HepG2 (cell line): Measurements from ENCODE around the gene ARHGAP9. TPM values are rescaled to one million over a fixed set of nuclear protein-coding genes. Genes with fewer than 3 reads are reported as not detected.

Experiments used
- MYNN ChIP-seq: sonication (generic); formaldehyde crosslinking; IDR thresholded peaks from 2 replicates; pipeline ENCODE4 v1.4.0; 2020; ENCODE audit warnings: mild to moderate bottlenecking, low read depth, missing genetic modification reagents
- NCOA2 ChIP-seq: sonication (generic); formaldehyde crosslinking; IDR thresholded peaks from 2 replicates; pipeline ENCODE4 v1.8.0; 2022; ENCODE audit warnings: inconsistent platforms
- PBX2 ChIP-seq: IDR thresholded peaks from 2 replicates; pipeline ENCODE4 v1.6.1; 2016; ENCODE audit warnings: control low read depth
- SNAPC2 ChIP-seq: sonication (generic); formaldehyde crosslinking; IDR thresholded peaks from 2 replicates; pipeline ENCODE4 v1.8.1; 2022; ENCODE audit warnings: mild to moderate bottlenecking, missing genetic modification reagents
- SRSF9 ChIP-seq: fragments of 200-400 bp; formaldehyde crosslinking; IDR thresholded peaks from 2 replicates; pipeline ENCODE4 v1.6.1; 2018; ENCODE audit warnings: borderline replicate concordance, mild to moderate bottlenecking, low read depth, low read length; ENCODE audit not compliant: insufficient read depth, poor library complexity, severe bottlenecking
- USF2 ChIP-seq, 2 experiments: sonication (generic) in 1 of 2; formaldehyde crosslinking in 1 of 2; IDR thresholded peaks; 2 replicates each; pipeline versions ENCODE4 v1.5.1 to v1.6.1; 2011 to 2020; ENCODE audit warnings: borderline replicate concordance in 1 of 2, low read depth in 1 of 2, low read length in 1 of 2, mild to moderate bottlenecking in 1 of 2, missing genetic modification reagents in 1 of 2, moderate library complexity in 1 of 2
- ZBTB33 ChIP-seq: sonication (generic); formaldehyde crosslinking; IDR thresholded peaks from 2 replicates; pipeline ENCODE4 v1.4.0; 2020; ENCODE audit warnings: missing genetic modification reagents
- ZNF180 ChIP-seq: sonication (generic); formaldehyde crosslinking; IDR thresholded peaks from 2 replicates; pipeline ENCODE4 v1.4.0; 2020; ENCODE audit warnings: low read depth, missing genetic modification reagents, borderline replicate concordance
- ZNF3 ChIP-seq: IDR thresholded peaks from 2 replicates; pipeline ENCODE4 v1.7.0; 2017; ENCODE audit warnings: inconsistent platforms
- ZNF329 ChIP-seq: sonication (generic); formaldehyde crosslinking; IDR thresholded peaks from 2 replicates; pipeline ENCODE4 v1.9.0; 2021; ENCODE audit warnings: low read depth, mild to moderate bottlenecking, missing genetic modification reagents
- ZSCAN9 ChIP-seq: IDR thresholded peaks from 2 replicates; pipeline ENCODE4 v1.6.1; 2016; ENCODE audit warnings: borderline replicate concordance
- polyA plus RNA-seq, 8 experiments: library from polyadenylated mRNA; depleted of rRNA in 3 of 8; stranded (reverse) in 7 of 8; unstranded in 1 of 8; fragments of >200 nt; fragmentation: Illumina TruSeq in 4 of 8; extraction: Trizol in 4 of 8; gene quantifications; 2 replicates each; pipeline versions ENCODE4 v1.2.1 to v1.2.3, GENCODE V29; 2011 to 2016; ENCODE audit warnings: low read depth in 4 of 8, missing spikeins in 1 of 8, mixed read lengths in 1 of 8; ENCODE audit not compliant: insufficient read depth in 1 of 8
- total RNA-seq, 5 experiments: library from RNA; depleted of rRNA; stranded (reverse); fragments of >200 nt; fragmentation: Illumina TruSeq; extraction: Trizol; gene quantifications; 2 replicates each; pipeline ENCODE4 v1.2.3, GENCODE V29; 2016; ENCODE audit warnings: low read depth in 1 of 5

ARHGAP9 gene
- total and polyA plus RNA-seq, 2 of the 13 experiments (the other 11 are each of a cell fraction or from before 2014, with no cell fraction given), result 0.18 to 1.2 TPM

GRCh38 chr12:57454213-57454565, 25.5 kb downstream of the ARHGAP9 start (continued):
- no peak for TF ChIP-seq USF2 (IDR thresholded peaks at IDR 0.05; ENCODE audit: low read depth, low read length)
- TF ChIP-seq USF2 (CRISPR knock-in tag; IDR thresholded peaks at IDR 0.05; ENCODE audit: borderline replicate concordance), result 0 out of 2 replicates have a peak, but pooled peaks have one; percentile 19
- TF ChIP-seq SNAPC2 (CRISPR knock-in tag), result 0 out of 2 replicates have a peak, but pooled peaks have one; percentile 26
- no peak for TF ChIP-seq ZBTB33 (CRISPR knock-in tag)
- TF ChIP-seq PBX2 (CRISPR knock-in tag), result 0 out of 2 replicates have a peak, but pooled peaks have one; percentile 37
- no peak for TF ChIP-seq ZNF180 (CRISPR knock-in tag)
- TF ChIP-seq ZNF3 (CRISPR knock-in tag), result 0 out of 2 replicates have a peak, but pooled peaks have one; percentile 14
- 0 out of 2 replicates have a peak, but pooled peaks have one; percentile 15 for TF ChIP-seq MYNN (CRISPR knock-in tag)
- no peak for TF ChIP-seq ZSCAN9 (CRISPR knock-in tag)
- TF ChIP-seq SRSF9, result no peak
- TF ChIP-seq ZNF329 (CRISPR knock-in tag), result no peak
- no peak for TF ChIP-seq NCOA2 (CRISPR knock-in tag)
